Spleen (tissue), 7 donors: ENCODE measurements around the gene WDR70.

Source experiments
- CTCF ChIP-seq, 11 experiments: fragments of 200-600 bp in 7 of 11; fragments of 450-650 bp in 4 of 11; sonication (generic) in 4 of 11; IDR thresholded peaks in 8 of 11; conservative IDR thresholded peaks in 3 of 11; 1 replicate in 7 of 11; 2 replicates in 4 of 11; pipeline versions ENCODE4 v1.4.0 to v1.8.0; 2016 to 2021; ENCODE audit warnings: antibody characterized with exemption in 11 of 11, inconsistent platforms in 4 of 11, mild to moderate bottlenecking in 1 of 11
- POLR2AphosphoS5 ChIP-seq, 3 donors: sonication (generic); formaldehyde crosslinking; IDR thresholded peaks; one replicate each; pipeline ENCODE4 v1.5.1; 2017; ENCODE audit warnings: antibody characterized with exemption in 3 of 3
- donor health status: DM: no; HTN: no; CAD: no; lungs with moderate emphysema.
- donor health status: DM: no; HTN: no; CAD: no.
- donor health status: DM: no; HTN: no; CAD: no.

GRCh38 chr5:37685816-37686215 lies 306.7 kb downstream of the WDR70 start:
- TF ChIP-seq CTCF (IDR thresholded peaks at IDR 0.05 in 8 of 11, conservative IDR thresholded peaks at IDR 0.05 in 3 of 11): no peak
- TF ChIP-seq POLR2AphosphoS5 (IDR thresholded peaks at IDR 0.05): no peak
